Neural cell (in vitro differentiated cells): ENCODE measurements around the gene RPL39L. TPM values are rescaled to one million over a fixed set of nuclear protein-coding genes. Genes with fewer than 3 reads are reported as not detected.

Source experiments
- H2AFZ ChIP-seq: fragments of 200-600, 300-800 bp; sonication (generic), shearing (Covaris generic); 2 replicates; pipeline ENCODE4 v1.6.0; 2014; ENCODE audit warnings: low read depth, mild to moderate bottlenecking, antibody characterized with exemption, low read length, moderate library complexity
- H3F3A ChIP-seq: fragments of 200-600 bp; shearing (Covaris generic); 2 replicates; pipeline ENCODE4 v1.6.1; 2016; ENCODE audit warnings: mild to moderate bottlenecking, moderate library complexity, mixed read lengths, antibody characterized with exemption, low read length; ENCODE audit not compliant: insufficient read depth, poor library complexity, severe bottlenecking
- H3K27ac ChIP-seq: fragments of 200-600, 300-800 bp; sonication (generic), shearing (Covaris generic); 2 replicates; pipeline ENCODE4 v1.5.1; 2014; ENCODE audit warnings: mild to moderate bottlenecking, low read length, moderate library complexity
- H3K27me3 ChIP-seq: fragments of 300-800, 200-600 bp; sonication (generic), shearing (Covaris generic); 2 replicates; pipeline ENCODE4 v1.6.0; 2014; ENCODE audit warnings: mild to moderate bottlenecking, low read depth, low read length, moderate library complexity; ENCODE audit not compliant: insufficient read depth
- H3K36me3 ChIP-seq: fragments of 300-800, 200-600 bp; sonication (generic), shearing (Covaris generic); 2 replicates; pipeline ENCODE4 v1.5.1; 2014; ENCODE audit warnings: mild to moderate bottlenecking, antibody characterized with exemption, low read length, moderate library complexity; ENCODE audit not compliant: insufficient read depth
- H3K4me2 ChIP-seq: fragments of 300-800, 200-600 bp; sonication (generic), shearing (Covaris generic); 2 replicates; pipeline ENCODE4 v1.6.0; 2014; ENCODE audit warnings: mild to moderate bottlenecking, low read length
- H3K4me3 ChIP-seq: fragments of 300-800, 200-600 bp; sonication (generic), shearing (Covaris generic); 2 replicates; pipeline ENCODE4 v1.5.1; 2014; ENCODE audit warnings: mild to moderate bottlenecking, low read length, moderate library complexity
- H3K79me2 ChIP-seq: fragments of 200-600 bp; shearing (Covaris generic); replicated peaks from 2 replicates; pipeline ENCODE4 v1.6.0; 2014; ENCODE audit warnings: mild to moderate bottlenecking, low read length, moderate library complexity; ENCODE audit not compliant: insufficient read depth
- H3K9ac ChIP-seq: fragments of 300-800, 200-600 bp; sonication (generic), shearing (Covaris generic); 2 replicates; pipeline ENCODE4 v1.6.1; 2016; ENCODE audit warnings: mild to moderate bottlenecking, low read length, mixed read lengths
- H3K9me2 ChIP-seq: fragments of 200-600 bp; shearing (Covaris generic); 2 replicates; pipeline ENCODE4 v1.6.1; 2016; ENCODE audit warnings: mild to moderate bottlenecking, low read length, mixed read lengths; ENCODE audit not compliant: insufficient read depth
- H3K9me3 ChIP-seq: fragments of 200-600, 300-800 bp; sonication (generic), shearing (Covaris generic); 2 replicates; pipeline ENCODE4 v1.6.1; 2016; ENCODE audit warnings: mild to moderate bottlenecking, mixed run types, low read length, moderate library complexity, mixed read lengths
- H4K20me1 ChIP-seq: fragments of 200-600 bp; shearing (Covaris generic); 2 replicates; pipeline ENCODE4 v1.6.1; 2016; ENCODE audit warnings: mild to moderate bottlenecking, mixed run types; ENCODE audit not compliant: insufficient read depth
- CTCF ChIP-seq: fragments of 450-650 bp; IDR thresholded peaks from 2 replicates; pipeline ENCODE4 v1.5.1; 2014; ENCODE audit warnings: antibody characterized with exemption, mild to moderate bottlenecking, moderate library complexity; ENCODE audit not compliant: poor library complexity, severe bottlenecking
- EP300 ChIP-seq: fragments of 450-650 bp; conservative IDR thresholded peaks from 2 replicates; pipeline ENCODE4 v1.6.1; 2014; ENCODE audit warnings: antibody characterized with exemption, mild to moderate bottlenecking, moderate library complexity; ENCODE audit not compliant: poor library complexity, severe bottlenecking
- EZH2 ChIP-seq: fragments of 200-600, 300-800 bp; shearing (Covaris generic), sonication (generic); IDR thresholded peaks from 2 replicates; pipeline ENCODE4 v1.6.1; 2014; ENCODE audit warnings: antibody characterized with exemption, low read length, borderline replicate concordance, mild to moderate bottlenecking; ENCODE audit not compliant: insufficient read depth, poor library complexity, severe bottlenecking
- MXI1 ChIP-seq: fragments of 450-650 bp; conservative IDR thresholded peaks from 2 replicates; pipeline ENCODE4 v1.6.1; 2014; ENCODE audit warnings: antibody characterized with exemption, mild to moderate bottlenecking; ENCODE audit not compliant: poor library complexity, severe bottlenecking
- POLR2AphosphoS5 ChIP-seq: IDR thresholded peaks from 2 replicates; pipeline ENCODE4 v1.6.1; 2012
- RAD21 ChIP-seq: fragments of 450-650 bp; conservative IDR thresholded peaks from 2 replicates; pipeline ENCODE4 v1.6.1; 2014; ENCODE audit warnings: antibody characterized with exemption, mild to moderate bottlenecking, moderate library complexity
- SMC3 ChIP-seq: fragments of 450-650 bp; conservative IDR thresholded peaks from 2 replicates; pipeline ENCODE4 v1.6.1; 2014; ENCODE audit warnings: antibody characterized with exemption, mild to moderate bottlenecking, moderate library complexity; ENCODE audit not compliant: poor library complexity
- TAF1 ChIP-seq: IDR thresholded peaks from 2 replicates; pipeline ENCODE4 v1.6.1; 2012; ENCODE audit warnings: low read depth
- polyA plus RNA-seq: library from polyadenylated mRNA; depleted of rRNA; stranded (reverse); fragments of >200 nt; gene quantifications from 2 replicates; pipeline ENCODE4 v1.2.3, GENCODE V29; 2014
- TF ChIP-seq, protein P1 (sequence below): IDR thresholded peaks from 2 replicates; pipeline ENCODE4 v1.6.1; 2012; ENCODE audit warnings: borderline replicate concordance

The RPL39L gene
- polyA plus RNA-seq, 1 donor from 2014 or later: 19.9 TPM

DNA sequence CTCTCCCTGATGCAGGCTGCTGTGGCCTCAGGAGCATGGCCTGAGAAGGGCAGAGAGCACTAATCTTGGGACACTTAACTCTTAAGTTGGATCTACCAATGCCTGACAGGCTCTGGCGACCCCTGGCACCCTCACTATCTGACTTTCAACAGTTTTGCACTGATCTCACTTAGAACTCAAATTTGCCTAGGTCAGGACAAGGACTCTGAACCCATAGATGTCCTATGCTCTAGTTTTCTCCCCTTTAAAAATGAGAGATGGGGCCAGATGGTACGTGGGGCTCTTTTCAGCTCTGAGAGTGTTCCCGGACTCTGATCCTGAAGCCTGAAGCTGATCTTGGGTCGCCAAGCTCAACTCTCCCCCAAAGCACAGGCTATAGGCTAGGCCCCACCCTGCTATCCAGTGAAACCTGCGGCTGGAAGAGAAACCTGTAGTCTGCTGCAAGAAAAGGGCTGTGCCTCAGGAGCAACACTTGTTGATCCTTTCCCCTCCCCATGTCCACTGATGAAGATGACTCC is 65.7 kb downstream of the RPL39L start:
- no peaks in the 10 kb centered on the region for H4K20me1 ChIP-seq
- no peak overlapping the region for H3K4me2 ChIP-seq
- TF ChIP-seq EZH2 (no peak), SMC3 (no peak)
- H3K36me3 ChIP-seq: no peaks in the 10 kb centered on the region
- no peak overlapping the region for H2AFZ ChIP-seq
- H3K79me2 ChIP-seq: no peaks in the 10 kb centered on the region
- no peaks in the 10 kb centered on the region for H3K9me3 ChIP-seq
- no peaks in the 10 kb centered on the region for H3K27me3 ChIP-seq
- H3K27ac ChIP-seq: no peak overlapping the region
- no peaks in the 10 kb centered on the region for H3F3A ChIP-seq
- H3K4me3 ChIP-seq: no peak overlapping the region
- H3K9ac ChIP-seq: no peak overlapping the region
- no peaks in the 10 kb centered on the region for H3K9me2 ChIP-seq

DNA sequence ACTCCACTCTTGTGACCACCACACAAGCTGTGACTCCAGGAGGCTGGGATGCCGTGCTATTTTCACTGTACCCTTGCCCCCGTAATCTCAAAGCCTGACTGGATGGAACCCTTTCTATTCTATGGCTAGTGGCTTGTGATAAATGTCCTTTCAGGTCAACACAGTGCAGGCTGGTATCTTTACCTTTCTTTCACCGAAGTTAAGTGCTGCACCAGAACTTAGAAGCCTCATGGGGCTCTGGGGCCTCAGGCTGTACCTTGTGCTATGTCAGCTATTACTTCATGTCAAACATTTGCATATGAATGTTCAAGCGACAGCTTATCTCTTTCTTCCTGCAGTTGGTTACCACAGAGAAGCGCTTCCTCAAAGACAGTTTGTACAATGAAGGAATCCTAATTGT is 66.8 kb downstream of the RPL39L start:
- Histone ChIP-seq H2AFZ (no peak overlapping the region), H3K9ac (no peak overlapping the region), H3K27ac (no peak overlapping the region), H3K9me3 (no peaks in the 10 kb centered on the region), H3K4me3 (no peak overlapping the region), H3K36me3 (no peaks in the 10 kb centered on the region), H4K20me1 (no peaks in the 10 kb centered on the region), H3F3A (no peaks in the 10 kb centered on the region), H3K79me2 (no peaks in the 10 kb centered on the region), H3K27me3 (no peaks in the 10 kb centered on the region), H3K9me2 (no peaks in the 10 kb centered on the region), H3K4me2 (no peak overlapping the region)
- TF ChIP-seq MXI1: no peak
- TF ChIP-seq EZH2: no peak
- no peak for TF ChIP-seq POLR2AphosphoS5
- TF ChIP-seq SMC3: no peak
- no peak for TF ChIP-seq EP300
- no peak for TF ChIP-seq RAD21
- TF ChIP-seq CTCF: no peak
- TF ChIP-seq, protein P1, sequence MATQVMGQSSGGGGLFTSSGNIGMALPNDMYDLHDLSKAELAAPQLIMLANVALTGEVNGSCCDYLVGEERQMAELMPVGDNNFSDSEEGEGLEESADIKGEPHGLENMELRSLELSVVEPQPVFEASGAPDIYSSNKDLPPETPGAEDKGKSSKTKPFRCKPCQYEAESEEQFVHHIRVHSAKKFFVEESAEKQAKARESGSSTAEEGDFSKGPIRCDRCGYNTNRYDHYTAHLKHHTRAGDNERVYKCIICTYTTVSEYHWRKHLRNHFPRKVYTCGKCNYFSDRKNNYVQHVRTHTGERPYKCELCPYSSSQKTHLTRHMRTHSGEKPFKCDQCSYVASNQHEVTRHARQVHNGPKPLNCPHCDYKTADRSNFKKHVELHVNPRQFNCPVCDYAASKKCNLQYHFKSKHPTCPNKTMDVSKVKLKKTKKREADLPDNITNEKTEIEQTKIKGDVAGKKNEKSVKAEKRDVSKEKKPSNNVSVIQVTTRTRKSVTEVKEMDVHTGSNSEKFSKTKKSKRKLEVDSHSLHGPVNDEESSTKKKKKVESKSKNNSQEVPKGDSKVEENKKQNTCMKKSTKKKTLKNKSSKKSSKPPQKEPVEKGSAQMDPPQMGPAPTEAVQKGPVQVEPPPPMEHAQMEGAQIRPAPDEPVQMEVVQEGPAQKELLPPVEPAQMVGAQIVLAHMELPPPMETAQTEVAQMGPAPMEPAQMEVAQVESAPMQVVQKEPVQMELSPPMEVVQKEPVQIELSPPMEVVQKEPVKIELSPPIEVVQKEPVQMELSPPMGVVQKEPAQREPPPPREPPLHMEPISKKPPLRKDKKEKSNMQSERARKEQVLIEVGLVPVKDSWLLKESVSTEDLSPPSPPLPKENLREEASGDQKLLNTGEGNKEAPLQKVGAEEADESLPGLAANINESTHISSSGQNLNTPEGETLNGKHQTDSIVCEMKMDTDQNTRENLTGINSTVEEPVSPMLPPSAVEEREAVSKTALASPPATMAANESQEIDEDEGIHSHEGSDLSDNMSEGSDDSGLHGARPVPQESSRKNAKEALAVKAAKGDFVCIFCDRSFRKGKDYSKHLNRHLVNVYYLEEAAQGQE: no peak
- TF ChIP-seq TAF1: no peak
